Skeletal muscle tissue (tissue), 4 donors: ENCODE measurements around the gene PLPPR5. TPM values are rescaled to one million over a fixed set of nuclear protein-coding genes. Genes with fewer than 3 reads are reported as not detected.
A peak's percentile ranks its signal among the peaks of the same experiment; 100 is the strongest.

ENCODE experiments used
- H3K27ac ChIP-seq: one replicate; pipeline ENCODE4 v1.7.0; 2013; ENCODE audit warnings: mild to moderate bottlenecking, low read depth, low read length, inconsistent platforms
- H3K27me3 ChIP-seq, 3 donors: one replicate each; pipeline ENCODE4 v1.7.0; 2013; ENCODE audit warnings: low read length in 3 of 3; ENCODE audit not compliant: control insufficient read depth in 3 of 3, insufficient read depth in 3 of 3
- H3K36me3 ChIP-seq, 3 donors: one replicate each; pipeline ENCODE4 v1.7.0; 2013; ENCODE audit warnings: low read length in 3 of 3; ENCODE audit not compliant: control insufficient read depth in 3 of 3, insufficient read depth in 3 of 3
- H3K4me1 ChIP-seq, 3 donors: one replicate each; pipeline ENCODE4 v1.7.0; 2013; ENCODE audit warnings: low read length in 3 of 3, mild to moderate bottlenecking in 3 of 3; ENCODE audit not compliant: control insufficient read depth in 3 of 3, insufficient read depth in 3 of 3
- H3K4me3 ChIP-seq, 3 donors: one replicate each; pipeline ENCODE4 v1.7.0; 2013; ENCODE audit warnings: low read length in 3 of 3
- H3K9ac ChIP-seq, 3 donors: one replicate each; pipeline ENCODE4 v1.7.0; 2013; ENCODE audit warnings: low read length in 3 of 3, mild to moderate bottlenecking in 3 of 3, moderate library complexity in 2 of 3, low read depth in 1 of 3
- H3K9me3 ChIP-seq, 3 donors: one replicate each; pipeline ENCODE4 v1.7.0; 2013; ENCODE audit warnings: low read length in 3 of 3; ENCODE audit not compliant: control insufficient read depth in 3 of 3
- total RNA-seq: library from RNA; depleted of rRNA; stranded (reverse); fragments of >200 nt; gene quantifications from one replicate; pipeline ENCODE4 v1.2.3, GENCODE V29; 2014
- donor health status: Osteomylitis.

The PLPPR5 gene
- total RNA-seq, 1 donor from 2014 or later, result 1.6 TPM

DNA sequence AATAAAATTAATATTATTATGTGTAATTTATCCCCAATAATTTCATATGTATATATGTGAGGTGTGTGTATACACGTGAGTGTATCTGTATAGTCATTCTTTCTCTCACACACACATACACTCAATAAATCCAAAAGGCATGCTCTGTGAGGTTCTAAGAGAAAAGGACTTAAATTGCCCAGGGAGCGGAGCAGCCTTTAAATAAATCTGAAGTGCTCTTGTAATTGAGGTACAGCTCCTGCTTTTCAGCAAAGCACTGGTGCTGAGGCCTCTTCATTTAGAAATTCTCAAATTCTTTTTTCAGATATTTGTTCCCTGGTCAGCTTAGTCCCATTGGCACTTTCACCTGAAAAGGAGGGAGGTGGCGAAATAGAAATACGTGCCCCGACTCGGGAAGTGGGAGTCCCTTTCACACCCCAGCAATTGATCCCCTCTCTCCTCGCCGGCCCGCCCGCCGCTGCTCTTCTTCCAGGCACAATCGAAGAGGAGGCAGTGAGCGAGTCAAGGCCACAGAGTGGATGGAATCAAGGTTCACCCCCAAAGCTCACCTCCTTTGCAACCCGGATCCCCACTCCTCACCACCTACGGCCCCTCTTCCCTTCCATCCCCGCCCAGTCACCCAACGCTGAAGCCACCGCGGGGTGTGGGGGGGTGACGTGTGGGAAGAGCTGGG is 944 bp downstream of the PLPPR5 start:
- Histone ChIP-seq H3K4me3 (peak overlapping the region in 1 of 3 donors; percentile 30), H3K27me3 (peaks cover 21 to 47% (median 36%) of the 10 kb centered on the region in 3 donors), H3K9ac (no peak overlapping the region), H3K4me1 (peaks cover 0 to 3% (median 0%) of the 10 kb centered on the region in 3 donors), H3K36me3 (no peaks in the 10 kb centered on the region), H3K27ac (no peak overlapping the region), H3K9me3 (no peaks in the 10 kb centered on the region)

DNA sequence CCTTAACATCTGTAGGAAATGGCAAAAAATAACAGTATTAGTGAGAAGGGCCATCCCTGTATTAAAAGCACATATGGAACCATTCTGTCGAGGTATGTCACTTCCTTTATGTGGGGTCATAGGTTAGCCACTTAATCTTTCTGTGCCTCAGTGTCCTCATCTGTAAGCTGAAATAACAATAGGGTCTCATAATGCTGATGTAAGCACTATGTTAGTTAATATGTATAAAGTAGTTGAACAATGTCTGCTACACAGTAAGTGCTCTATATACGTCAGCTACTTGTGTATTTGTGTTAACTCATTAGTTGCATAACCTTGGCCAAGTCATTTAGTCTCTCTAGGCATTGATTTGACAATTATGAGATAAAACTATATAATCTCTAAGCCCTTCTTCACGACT is 11.8 kb downstream of the PLPPR5 start:
- Histone ChIP-seq H3K4me1 (no peaks in the 10 kb centered on the region), H3K27me3 (no peaks in the 10 kb centered on the region), H3K36me3 (no peaks in the 10 kb centered on the region), H3K9ac (no peak overlapping the region), H3K4me3 (no peak overlapping the region), H3K27ac (no peak overlapping the region), H3K9me3 (no peaks in the 10 kb centered on the region)

DNA sequence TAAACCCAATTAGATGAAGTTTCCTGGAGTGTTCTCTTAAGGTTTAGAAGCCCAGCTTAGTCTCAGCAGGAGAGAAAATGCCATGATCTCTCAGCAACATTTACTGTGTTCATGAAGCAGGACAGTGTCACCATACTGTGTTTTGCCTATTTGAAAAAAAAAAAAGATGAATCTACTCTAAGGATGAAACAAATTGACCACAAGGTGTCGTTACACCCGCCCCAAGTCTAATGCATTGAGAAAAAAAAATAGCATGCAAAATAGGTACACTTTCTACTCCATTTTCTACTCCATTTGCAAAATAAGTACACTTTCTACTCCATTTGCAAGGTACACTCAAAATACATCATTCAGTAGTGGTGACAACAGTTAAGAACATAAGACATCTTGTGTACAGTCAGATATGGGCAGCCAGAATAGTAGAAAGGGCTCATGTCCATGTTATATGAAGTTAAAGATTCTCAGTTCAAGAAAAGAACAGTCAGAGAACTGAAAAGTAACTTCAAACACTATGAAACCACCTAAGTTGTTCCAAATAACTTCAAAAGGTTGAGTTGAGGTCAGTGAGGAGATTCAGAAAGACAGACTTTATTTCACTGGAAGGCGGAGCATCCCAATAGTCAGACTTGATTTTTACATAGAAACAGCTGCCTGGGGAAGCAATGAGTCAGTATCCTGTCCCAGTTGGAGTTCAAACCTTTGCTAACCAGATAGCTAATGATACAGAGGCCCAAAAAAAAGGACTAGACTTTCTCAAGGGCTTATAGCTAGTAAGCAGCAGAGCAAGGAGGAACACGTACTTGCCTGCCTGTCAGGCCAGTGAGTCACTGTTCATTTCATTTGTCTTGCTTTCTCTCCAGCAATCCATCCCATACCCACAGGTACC is 13.3 kb downstream of the PLPPR5 start:
- no peak overlapping the region for H3K9ac ChIP-seq
- no peak overlapping the region for H3K27ac ChIP-seq
- no peaks in the 10 kb centered on the region for H3K4me1 ChIP-seq
- no peaks in the 10 kb centered on the region for H3K9me3 ChIP-seq
- H3K36me3 ChIP-seq, result no peaks in the 10 kb centered on the region
- H3K27me3 ChIP-seq, result no peaks in the 10 kb centered on the region
- no peak overlapping the region for H3K4me3 ChIP-seq

DNA sequence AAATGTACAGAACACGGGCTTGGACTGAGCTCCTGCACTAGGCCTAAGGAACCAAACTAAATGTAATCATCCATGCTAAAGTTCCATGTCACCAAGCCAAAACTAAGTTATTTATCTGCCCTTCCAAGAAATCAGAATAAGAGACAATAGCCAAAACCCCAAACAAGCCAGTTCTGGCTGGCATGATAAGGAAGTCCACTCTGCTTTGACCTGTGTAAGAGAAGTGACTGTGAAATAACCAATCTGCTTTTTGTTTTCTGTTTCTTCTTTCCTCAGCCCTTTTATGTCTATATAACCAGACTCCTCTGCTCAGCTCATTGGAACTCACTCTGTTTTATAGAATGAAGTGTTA is 15.1 kb downstream of the PLPPR5 start:
- no peaks in the 10 kb centered on the region for H3K9me3 ChIP-seq
- H3K4me1 ChIP-seq, result no peaks in the 10 kb centered on the region
- no peak overlapping the region for H3K9ac ChIP-seq
- no peak overlapping the region for H3K27ac ChIP-seq
- H3K36me3 ChIP-seq, result no peaks in the 10 kb centered on the region
- no peaks in the 10 kb centered on the region for H3K27me3 ChIP-seq
- H3K4me3 ChIP-seq, result no peak overlapping the region

DNA sequence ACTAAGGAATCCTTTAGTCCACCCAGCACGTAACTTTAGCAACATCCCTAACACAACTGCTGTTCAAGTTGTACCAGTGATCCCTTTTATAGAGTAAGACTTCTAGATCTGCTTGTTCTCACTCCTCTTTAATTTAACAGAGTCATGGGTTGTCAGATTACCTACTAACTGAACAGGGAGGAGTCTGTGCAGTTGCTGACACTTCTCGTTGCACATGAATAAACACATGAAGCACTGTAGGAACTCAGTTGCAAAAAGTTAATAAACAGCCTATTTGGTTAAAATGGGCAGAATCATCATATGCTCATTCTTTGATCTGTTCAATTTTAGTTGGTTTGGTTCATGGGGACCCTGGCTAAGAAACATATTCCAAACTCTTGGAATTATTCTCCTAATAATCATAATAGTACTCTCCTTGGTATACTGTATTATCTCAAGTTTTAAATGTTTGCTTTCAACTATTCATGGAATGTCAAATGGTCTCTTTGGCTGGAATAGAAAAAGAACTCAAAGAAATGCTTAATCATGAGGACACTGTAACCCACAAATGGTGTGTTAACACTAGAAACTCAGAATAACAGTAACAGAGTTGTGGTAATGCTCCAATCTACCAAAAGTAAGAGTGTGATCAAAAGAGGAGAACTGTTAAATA is 15.6 kb downstream of the PLPPR5 start:
- Histone ChIP-seq H3K9ac (no peak overlapping the region), H3K36me3 (no peaks in the 10 kb centered on the region), H3K4me1 (no peaks in the 10 kb centered on the region), H3K27me3 (no peaks in the 10 kb centered on the region), H3K9me3 (no peaks in the 10 kb centered on the region), H3K4me3 (no peak overlapping the region), H3K27ac (no peak overlapping the region)

DNA sequence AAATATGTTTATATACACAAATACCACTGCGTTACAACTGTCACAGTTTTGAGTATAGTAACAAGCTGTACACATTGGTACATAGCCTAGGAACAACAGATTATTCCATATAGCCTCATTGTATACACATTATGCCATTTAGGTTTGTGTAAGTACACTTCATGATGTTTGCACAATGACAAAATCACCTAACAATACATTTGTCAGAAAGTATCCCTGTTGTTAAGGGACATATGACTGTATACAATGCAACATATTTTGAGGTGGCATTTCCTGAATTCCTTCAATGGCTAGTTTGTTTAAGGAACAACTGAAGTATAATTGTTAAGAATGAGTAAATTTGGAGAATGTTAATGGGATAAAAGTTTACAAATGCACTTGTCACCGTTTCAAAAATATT is 19.0 kb downstream of the PLPPR5 start:
- Histone ChIP-seq H3K4me3 (no peak overlapping the region), H3K9me3 (no peaks in the 10 kb centered on the region), H3K9ac (no peak overlapping the region), H3K27ac (no peak overlapping the region), H3K4me1 (no peaks in the 10 kb centered on the region), H3K36me3 (no peaks in the 10 kb centered on the region), H3K27me3 (no peaks in the 10 kb centered on the region)

DNA sequence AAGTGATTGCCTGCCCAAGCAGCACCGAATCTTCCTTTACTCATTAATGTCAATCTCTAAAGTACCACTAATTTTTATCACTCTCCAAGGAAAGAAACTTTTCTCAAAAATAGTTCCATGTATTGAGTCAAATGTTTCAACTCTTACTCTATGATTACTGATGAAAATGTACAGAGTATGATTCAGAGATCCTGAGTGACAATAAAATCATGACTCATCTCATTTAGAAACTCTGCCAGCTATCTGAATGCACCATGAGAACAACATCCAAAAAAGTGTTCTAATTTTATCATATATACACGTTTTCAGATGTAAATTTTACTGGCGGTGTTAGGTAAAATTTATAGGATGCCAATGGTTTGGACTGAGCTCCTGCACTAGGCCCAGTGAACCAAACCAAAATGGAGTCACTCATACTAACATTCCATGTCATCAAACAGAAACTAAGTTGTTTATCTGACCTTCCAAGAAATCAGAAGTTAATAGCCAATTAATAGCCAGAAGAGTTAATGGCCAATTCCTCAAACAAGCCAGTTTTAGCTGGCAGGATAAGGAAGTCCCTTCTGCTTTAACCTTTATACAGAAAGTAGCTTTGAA is 22.6 kb downstream of the PLPPR5 start:
- H3K4me3 ChIP-seq, result no peak overlapping the region
- peaks cover 0 to 4% (median 0%) of the 10 kb centered on the region in 3 donors for H3K27me3 ChIP-seq
- no peaks in the 10 kb centered on the region for H3K4me1 ChIP-seq
- no peak overlapping the region for H3K9ac ChIP-seq
- H3K9me3 ChIP-seq, result no peaks in the 10 kb centered on the region
- H3K36me3 ChIP-seq, result no peaks in the 10 kb centered on the region
- no peak overlapping the region for H3K27ac ChIP-seq

DNA sequence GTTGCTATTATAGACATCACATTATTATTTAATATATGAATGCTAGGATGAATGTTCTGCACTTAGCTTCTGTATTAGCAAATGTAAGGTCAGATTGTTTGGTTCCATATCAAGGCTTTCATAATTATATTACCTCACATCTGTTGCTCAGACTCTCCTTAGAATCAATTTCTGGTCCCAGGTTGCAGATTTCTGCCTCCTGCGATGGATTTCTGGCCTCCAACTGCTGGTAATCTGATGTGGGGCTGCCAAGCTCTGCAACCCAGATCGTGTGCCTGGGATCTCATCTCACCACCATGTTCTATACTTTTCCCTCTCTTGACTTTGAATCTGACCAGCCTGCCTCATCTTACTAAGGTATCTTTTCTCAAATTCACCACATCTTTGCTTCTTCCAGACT is 25.2 kb downstream of the PLPPR5 start:
- Histone ChIP-seq H3K9ac (no peak overlapping the region), H3K36me3 (no peaks in the 10 kb centered on the region), H3K4me1 (no peaks in the 10 kb centered on the region), H3K4me3 (no peak overlapping the region), H3K27me3 (peaks cover 0 to 4% (median 0%) of the 10 kb centered on the region in 3 donors), H3K27ac (no peak overlapping the region), H3K9me3 (no peaks in the 10 kb centered on the region)

DNA sequence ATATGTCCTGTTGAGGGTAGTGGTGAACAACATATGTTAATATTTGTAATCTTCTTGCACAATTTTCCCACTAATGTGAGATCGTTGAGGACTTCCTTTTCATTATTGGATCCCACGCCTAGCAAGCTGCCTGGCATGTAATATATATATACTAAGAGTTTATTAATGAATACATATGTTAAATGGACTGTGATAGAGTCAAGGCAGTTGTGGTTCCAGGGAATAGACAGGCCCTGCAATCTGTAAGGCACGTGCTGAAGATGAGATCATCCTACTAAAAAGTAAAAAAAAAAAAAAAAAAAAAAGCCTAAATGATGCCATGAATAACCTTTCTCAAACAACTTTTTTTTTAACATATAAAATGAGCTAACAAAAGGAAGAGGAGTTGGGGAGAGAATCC is 28.9 kb downstream of the PLPPR5 start:
- H3K27ac ChIP-seq, result no peak overlapping the region
- H3K36me3 ChIP-seq, result no peaks in the 10 kb centered on the region
- no peak overlapping the region for H3K9ac ChIP-seq
- no peak overlapping the region for H3K4me3 ChIP-seq
- no peaks in the 10 kb centered on the region for H3K9me3 ChIP-seq
- peaks cover 0 to 4% (median 0%) of the 10 kb centered on the region in 3 donors for H3K27me3 ChIP-seq
- H3K4me1 ChIP-seq, result no peaks in the 10 kb centered on the region
